ENCODE data around the gene KCNC4. TPM values are rescaled to one million over a fixed set of nuclear protein-coding genes. Genes with fewer than 3 reads are reported as not detected.
A peak's percentile ranks its signal among the peaks of the same experiment; 100 is the strongest.

The KCNC4 gene
- polyA plus RNA-seq, 1 donor from 2014 or later = 1.8 TPM

DNA sequence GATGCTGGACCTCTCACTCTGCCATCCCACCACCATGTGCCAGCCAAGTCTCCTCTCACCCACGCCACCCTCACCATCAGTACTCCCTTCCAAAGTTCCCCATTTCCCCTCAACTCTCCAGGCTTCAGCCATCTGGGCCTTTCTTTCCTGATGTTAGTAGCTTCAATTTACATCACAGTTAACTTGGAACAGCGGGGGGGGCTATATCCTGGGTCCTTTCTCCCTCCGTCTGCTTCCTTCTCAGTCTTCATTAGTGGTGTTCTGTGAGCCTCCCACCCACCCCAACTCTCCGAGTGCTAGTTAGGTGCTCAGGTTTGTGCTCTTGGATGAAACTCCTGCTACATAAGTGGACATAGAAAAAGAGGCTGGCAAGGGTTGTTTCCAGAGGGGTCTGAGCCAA, 31.9 kb downstream of the KCNC4 start:
- H3K4me1 Mint-ChIP-seq = peaks cover 15 to 34% (median 15%) of the 10 kb centered on the region in 3 donors
- peaks cover 7% of the 10 kb centered on the region for H3K36me3 Mint-ChIP-seq
- H3K27ac Mint-ChIP-seq = peak overlapping the region in 2 of 3 donors; percentile 7 to 11
- H3K9me3 Mint-ChIP-seq = no peaks in the 10 kb centered on the region
- H3K4me3 Mint-ChIP-seq = no peak overlapping the region
- peaks cover 2% of the 10 kb centered on the region for H3K27me3 Mint-ChIP-seq

GRCh38 chr1:110242731-110243130, 32.6 kb downstream of the KCNC4 start:
- Mint-ChIP-seq H3K4me1 (peaks cover 15 to 32% (median 15%) of the 10 kb centered on the region in 3 donors), H3K27ac (peak overlapping the region in 1 of 3 donors; percentile 10), H3K4me3 (peak overlapping the region in 1 of 4 donors; percentile 21), H3K36me3 (peaks cover 4% of the 10 kb centered on the region), H3K27me3 (peaks cover 2% of the 10 kb centered on the region), H3K9me3 (no peaks in the 10 kb centered on the region)

DNA sequence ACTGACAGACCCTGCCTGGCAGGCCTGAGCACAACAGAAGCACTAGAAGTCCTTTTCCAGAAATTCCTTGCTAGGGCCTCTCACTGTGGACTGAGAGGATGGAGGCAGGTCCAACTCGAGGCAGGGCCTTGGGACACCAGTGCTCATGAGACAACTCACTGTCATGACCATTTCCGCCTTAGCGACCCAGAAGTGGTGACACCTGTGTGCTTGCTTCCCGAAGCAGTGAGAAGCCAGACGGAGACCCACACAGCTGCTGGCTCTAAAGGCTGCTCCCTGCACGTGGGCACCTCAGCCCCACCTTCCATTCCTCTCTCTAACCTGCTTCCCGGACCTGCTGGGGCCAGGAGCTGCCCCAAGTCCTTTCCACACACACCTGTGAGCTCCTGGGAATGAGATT, 33.0 kb downstream of the KCNC4 start:
- Mint-ChIP-seq H3K36me3 (peaks cover 4% of the 10 kb centered on the region), H3K4me3 (peak overlapping the region in 2 of 4 donors; percentile 58 to 70), H3K4me1 (peaks cover 15 to 32% (median 15%) of the 10 kb centered on the region in 3 donors), H3K27me3 (peaks cover 2% of the 10 kb centered on the region), H3K27ac (peak overlapping the region in 2 of 3 donors; percentile 10 to 94), H3K9me3 (no peaks in the 10 kb centered on the region)

- Mint-ChIP-seq H3K4me1 (peaks cover 15 to 28% (median 15%) of the 10 kb centered on the region in 3 donors), H3K27ac (peak overlapping the region in 2 of 3 donors; percentile 10 to 94), H3K9me3 (no peaks in the 10 kb centered on the region), H3K36me3 (peaks cover 4% of the 10 kb centered on the region), H3K4me3 (peak overlapping the region in 3 of 4 donors; percentile 35 to 80 (median 70)), H3K27me3 (peaks cover 2% of the 10 kb centered on the region)
These were observed 33.5 kb downstream of the KCNC4 start for GRCh38 chr1:110243574-110243973.

DNA sequence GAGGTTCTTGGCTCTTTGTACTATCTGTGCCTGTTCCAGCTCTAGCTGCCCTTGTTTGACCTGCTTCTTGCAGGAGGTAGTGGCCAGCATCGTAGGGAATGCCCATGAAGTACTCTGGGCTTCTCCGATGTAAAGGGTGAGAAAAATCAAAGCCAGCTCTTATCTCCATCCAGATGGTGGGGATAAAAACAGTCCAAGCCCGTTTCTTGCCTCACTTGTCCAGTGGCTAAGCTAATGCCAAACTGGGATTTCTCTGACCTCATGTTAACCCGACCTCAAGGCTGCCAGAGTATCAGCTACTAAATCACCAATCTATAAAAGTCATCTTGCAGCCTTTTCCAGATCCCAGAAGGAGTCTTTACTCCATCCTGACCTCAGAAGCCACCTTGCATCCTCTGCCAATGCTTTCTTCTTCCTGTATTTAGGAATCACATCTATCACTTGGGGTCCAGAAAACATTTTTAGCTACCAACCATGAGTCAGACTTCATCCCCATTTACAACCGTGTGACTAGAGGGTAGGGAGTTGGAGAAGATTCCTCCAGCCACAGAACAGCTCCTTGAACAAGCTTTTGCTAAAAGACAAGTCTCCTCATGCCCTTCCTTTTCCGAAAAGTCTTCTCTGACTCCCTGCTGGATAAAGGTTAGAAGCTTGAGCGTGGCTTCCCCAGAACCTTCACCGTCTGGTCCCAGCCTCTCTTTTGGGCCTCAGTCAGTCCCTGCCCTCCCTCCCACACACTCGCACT, 35.9 kb downstream of the KCNC4 start:
- Mint-ChIP-seq H3K36me3 (peaks cover 4% of the 10 kb centered on the region), H3K9me3 (no peaks in the 10 kb centered on the region), H3K4me1 (peaks cover 13 to 22% (median 15%) of the 10 kb centered on the region in 3 donors), H3K27me3 (peaks cover 2% of the 10 kb centered on the region), H3K4me3 (no peak overlapping the region), H3K27ac (no peak overlapping the region)

GRCh38 chr1:110248746-110249145, 38.6 kb downstream of the KCNC4 start:
- Mint-ChIP-seq H3K4me1 (peaks cover 3 to 11% (median 5%) of the 10 kb centered on the region in 3 donors), H3K9me3 (no peaks in the 10 kb centered on the region), H3K4me3 (no peak overlapping the region), H3K36me3 (peaks cover 4% of the 10 kb centered on the region), H3K27me3 (peaks cover 3% of the 10 kb centered on the region), H3K27ac (no peak overlapping the region)

- Mint-ChIP-seq H3K36me3 (peaks cover 4% of the 10 kb centered on the region), H3K27ac (no peak overlapping the region), H3K27me3 (peaks cover 3% of the 10 kb centered on the region), H3K9me3 (no peaks in the 10 kb centered on the region), H3K4me1 (peaks cover 0 to 7% (median 2%) of the 10 kb centered on the region in 3 donors), H3K4me3 (no peak overlapping the region)
These were observed 39.1 kb downstream of the KCNC4 start for GRCh38 chr1:110249256-110249655.

- peaks cover 4% of the 10 kb centered on the region for H3K36me3 Mint-ChIP-seq
- peaks cover 1% of the 10 kb centered on the region for H3K27me3 Mint-ChIP-seq
- no peak overlapping the region for H3K4me3 Mint-ChIP-seq
- peak overlapping the region in 1 of 3 donors; percentile 69 for H3K27ac Mint-ChIP-seq
- H3K4me1 Mint-ChIP-seq = peaks cover 0 to 2% (median 2%) of the 10 kb centered on the region in 3 donors
- no peaks in the 10 kb centered on the region for H3K9me3 Mint-ChIP-seq
These were observed 39.9 kb downstream of the KCNC4 start for GRCh38 chr1:110250008-110250407.

DNA sequence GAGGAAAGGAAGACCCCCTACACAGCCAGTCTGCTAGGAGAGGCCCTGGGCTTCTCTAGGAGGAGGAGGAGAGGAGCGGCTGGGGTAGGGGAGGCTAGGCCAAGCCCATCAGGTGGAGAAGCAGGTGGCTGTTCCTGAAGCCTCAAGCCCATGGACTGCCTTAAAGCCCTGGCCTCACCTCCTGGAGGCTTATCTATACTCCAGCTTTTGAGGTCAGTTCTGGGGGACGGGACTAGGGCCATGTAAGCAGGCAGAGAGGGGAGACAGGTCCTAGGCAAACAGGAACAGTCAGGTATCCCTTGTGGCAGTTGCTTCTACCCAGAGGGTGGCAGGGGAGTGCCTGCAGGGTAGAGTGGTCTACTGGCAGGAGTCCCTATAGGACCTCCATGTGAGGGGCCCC, 40.6 kb downstream of the KCNC4 start:
- no peaks in the 10 kb centered on the region for H3K9me3 Mint-ChIP-seq
- H3K27me3 Mint-ChIP-seq = peaks cover 3% of the 10 kb centered on the region
- peaks cover 2% of the 10 kb centered on the region for H3K36me3 Mint-ChIP-seq
- H3K4me3 Mint-ChIP-seq = no peak overlapping the region
- no peak overlapping the region for H3K27ac Mint-ChIP-seq
- H3K4me1 Mint-ChIP-seq = peaks cover 0 to 6% (median 2%) of the 10 kb centered on the region in 3 donors

- Mint-ChIP-seq H3K36me3 (peaks cover 3% of the 10 kb centered on the region), H3K27me3 (peaks cover 3% of the 10 kb centered on the region), H3K27ac (no peak overlapping the region), H3K4me3 (no peak overlapping the region), H3K4me1 (peaks cover 0 to 6% (median 2%) of the 10 kb centered on the region in 3 donors), H3K9me3 (no peaks in the 10 kb centered on the region)
These were observed 43.1 kb downstream of the KCNC4 start for GRCh38 chr1:110253213-110253612.

DNA sequence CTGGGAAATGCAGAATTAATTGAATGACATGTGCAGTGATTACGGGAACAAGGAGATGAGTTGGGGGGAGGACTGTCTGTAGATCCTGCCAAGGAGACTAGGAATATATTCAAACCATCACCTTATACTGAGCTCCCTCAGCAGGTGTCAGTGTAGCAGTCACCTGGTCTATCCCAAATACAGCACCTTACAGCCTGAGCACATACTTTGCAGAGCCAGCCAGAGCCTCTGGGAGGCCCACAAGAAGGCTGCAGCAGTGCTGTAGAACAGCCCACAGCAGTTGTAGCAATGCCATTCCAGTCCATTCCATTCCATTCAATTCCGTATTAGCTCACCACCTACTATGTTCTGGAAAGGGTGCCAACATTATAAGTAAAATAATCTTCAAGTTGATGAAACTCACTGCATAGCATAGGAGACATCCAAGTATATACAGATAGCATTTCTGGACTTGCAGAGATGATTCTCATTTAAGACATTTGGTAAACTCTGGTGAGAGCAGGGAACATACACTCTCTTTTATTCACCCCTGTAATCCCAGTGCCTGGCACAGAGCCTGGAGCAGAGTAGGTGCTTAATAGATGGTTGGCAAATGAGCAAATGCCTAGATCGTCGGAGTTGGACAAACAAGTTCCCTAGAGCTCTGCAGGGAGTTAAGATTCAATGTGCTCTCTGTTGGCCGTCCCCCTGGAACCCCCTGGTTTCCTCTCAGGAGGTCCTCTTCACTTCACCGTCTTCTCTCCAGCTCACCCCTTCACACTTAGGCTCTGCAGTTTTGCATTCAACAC, 44.7 kb downstream of the KCNC4 start:
- H3K27me3 Mint-ChIP-seq = peaks cover 5% of the 10 kb centered on the region
- no peak overlapping the region for H3K27ac Mint-ChIP-seq
- H3K4me1 Mint-ChIP-seq = peaks cover 2 to 11% (median 3%) of the 10 kb centered on the region in 3 donors
- H3K9me3 Mint-ChIP-seq = no peaks in the 10 kb centered on the region
- peak overlapping the region in 1 of 4 donors; percentile 60 for H3K4me3 Mint-ChIP-seq
- peaks cover 3% of the 10 kb centered on the region for H3K36me3 Mint-ChIP-seq

GRCh38 chr1:110255392-110255787, 45.3 kb downstream of the KCNC4 start:
- peaks cover 3% of the 10 kb centered on the region for H3K36me3 Mint-ChIP-seq
- H3K27me3 Mint-ChIP-seq = peaks cover 6% of the 10 kb centered on the region
- H3K4me3 Mint-ChIP-seq = no peak overlapping the region
- peaks cover 1 to 14% (median 3%) of the 10 kb centered on the region in 3 donors for H3K4me1 Mint-ChIP-seq
- no peak overlapping the region for H3K27ac Mint-ChIP-seq
- H3K9me3 Mint-ChIP-seq = no peaks in the 10 kb centered on the region

DNA sequence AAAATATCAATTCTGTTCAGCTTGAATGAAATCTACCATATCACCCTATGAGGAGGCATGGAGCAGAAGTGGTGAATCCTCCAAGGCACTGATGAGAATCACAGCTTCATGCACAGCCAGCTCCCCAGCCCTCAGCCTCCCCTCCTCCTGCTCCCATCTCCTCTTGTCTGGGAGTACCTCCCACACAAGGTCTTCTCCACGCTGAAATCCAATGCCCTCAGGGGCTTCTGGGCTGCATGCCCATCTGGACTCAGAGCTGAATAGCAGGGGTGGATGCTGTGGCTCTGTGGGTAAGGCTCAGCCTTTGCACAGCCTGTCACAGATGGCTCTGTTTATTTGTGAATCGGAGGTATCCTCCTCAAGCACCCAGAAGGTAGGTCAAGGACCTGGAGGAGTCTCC, 48.6 kb downstream of the KCNC4 start:
- Mint-ChIP-seq H3K27ac (no peak overlapping the region), H3K4me1 (peaks cover 1 to 14% (median 3%) of the 10 kb centered on the region in 3 donors), H3K27me3 (peaks cover 4% of the 10 kb centered on the region), H3K4me3 (no peak overlapping the region), H3K9me3 (no peaks in the 10 kb centered on the region), H3K36me3 (peaks cover 2% of the 10 kb centered on the region)

- no peak overlapping the region for H3K4me3 Mint-ChIP-seq
- H3K27me3 Mint-ChIP-seq = peaks cover 6% of the 10 kb centered on the region
- H3K9me3 Mint-ChIP-seq = no peaks in the 10 kb centered on the region
- peaks cover 1 to 14% (median 3%) of the 10 kb centered on the region in 3 donors for H3K4me1 Mint-ChIP-seq
- peaks cover 2% of the 10 kb centered on the region for H3K36me3 Mint-ChIP-seq
- H3K27ac Mint-ChIP-seq = no peak overlapping the region
These were observed 49.7 kb downstream of the KCNC4 start for GRCh38 chr1:110259770-110260169.

Data from IgD-negative memory B cell (primary cell).